Gastrocnemius medialis (tissue), 4 donors: Measurements from ENCODE around the gene SNX30.

Source experiments
- POLR2A ChIP-seq, 2 donors: fragments of 450-650 bp; IDR thresholded peaks; one replicate each; pipeline ENCODE4 v1.6.1; 2017; ENCODE audit warnings: antibody characterized with exemption in 2 of 2, mild to moderate bottlenecking in 2 of 2, moderate library complexity in 2 of 2
- TF ChIP-seq, protein P1 (sequence below), 5 experiments: fragments of 450-650 bp in 3 of 5; fragments of 200-600 bp in 2 of 5; sonication (generic) in 2 of 5; IDR thresholded peaks in 4 of 5; conservative IDR thresholded peaks in 1 of 5; 1 replicate in 4 of 5; 2 replicates in 1 of 5; pipeline ENCODE4 v1.5.1; 2016 to 2019; ENCODE audit warnings: antibody characterized with exemption in 5 of 5, mild to moderate bottlenecking in 3 of 5, moderate library complexity in 3 of 5

DNA sequence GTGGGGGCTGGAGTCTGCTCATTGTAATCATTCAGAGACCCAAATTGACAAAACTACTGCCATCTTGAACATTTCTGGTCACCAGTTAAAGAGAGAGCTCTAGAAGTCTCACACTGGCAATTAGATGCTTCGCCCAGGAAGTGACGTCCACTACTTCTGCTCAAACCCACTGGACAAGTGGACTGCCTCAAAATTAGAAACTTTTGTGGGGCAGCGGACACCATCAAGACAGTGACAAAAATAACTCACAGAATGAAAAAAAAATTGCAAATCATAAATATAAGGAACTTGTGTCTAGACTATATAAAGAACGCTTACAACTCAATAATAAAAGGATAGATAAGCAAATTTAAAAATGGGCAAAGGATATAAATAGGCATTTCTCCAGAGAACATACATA is 149.9 kb downstream of the SNX30 start:
- no peak for TF ChIP-seq POLR2A (IDR thresholded peaks at IDR 0.05)
- TF ChIP-seq, protein P1, sequence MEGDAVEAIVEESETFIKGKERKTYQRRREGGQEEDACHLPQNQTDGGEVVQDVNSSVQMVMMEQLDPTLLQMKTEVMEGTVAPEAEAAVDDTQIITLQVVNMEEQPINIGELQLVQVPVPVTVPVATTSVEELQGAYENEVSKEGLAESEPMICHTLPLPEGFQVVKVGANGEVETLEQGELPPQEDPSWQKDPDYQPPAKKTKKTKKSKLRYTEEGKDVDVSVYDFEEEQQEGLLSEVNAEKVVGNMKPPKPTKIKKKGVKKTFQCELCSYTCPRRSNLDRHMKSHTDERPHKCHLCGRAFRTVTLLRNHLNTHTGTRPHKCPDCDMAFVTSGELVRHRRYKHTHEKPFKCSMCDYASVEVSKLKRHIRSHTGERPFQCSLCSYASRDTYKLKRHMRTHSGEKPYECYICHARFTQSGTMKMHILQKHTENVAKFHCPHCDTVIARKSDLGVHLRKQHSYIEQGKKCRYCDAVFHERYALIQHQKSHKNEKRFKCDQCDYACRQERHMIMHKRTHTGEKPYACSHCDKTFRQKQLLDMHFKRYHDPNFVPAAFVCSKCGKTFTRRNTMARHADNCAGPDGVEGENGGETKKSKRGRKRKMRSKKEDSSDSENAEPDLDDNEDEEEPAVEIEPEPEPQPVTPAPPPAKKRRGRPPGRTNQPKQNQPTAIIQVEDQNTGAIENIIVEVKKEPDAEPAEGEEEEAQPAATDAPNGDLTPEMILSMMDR (IDR thresholded peaks at IDR 0.05 in 4 of 5, conservative IDR thresholded peaks at IDR 0.05 in 1 of 5) = no peak
